GM23338 (cell line): ENCODE results near the gene ECE1. TPM values are rescaled to one million over a fixed set of nuclear protein-coding genes. Genes with fewer than 3 reads are reported as not detected.

ENCODE experiments used
- ATAC-seq: fragments of 200-7000 bp; cut with Tn5 transposase; 3 replicates; pipeline ENCODE4 v1.9.1; 2020
- DNase-seq: peaks from one replicate; pipeline ENCODE4 v3.0.0-alpha.2; 2015; ENCODE audit warnings: low spot score
- H2AFZ ChIP-seq: fragments of 200-600 bp; sonication (generic); 2 replicates; pipeline ENCODE4 v1.8.0; 2016; ENCODE audit warnings: antibody characterized with exemption, mild to moderate bottlenecking, moderate library complexity
- H3F3A ChIP-seq: fragments of 200-600 bp; sonication (generic); replicated peaks from 2 replicates; pipeline ENCODE4 v1.8.0; 2017; ENCODE audit warnings: antibody characterized with exemption, mixed run types, low read depth
- H3K27ac ChIP-seq: fragments of 200-600 bp; sonication (generic); 2 replicates; pipeline ENCODE4 v1.6.1; 2016; ENCODE audit warnings: low read depth
- H3K27me3 ChIP-seq: fragments of 200-600 bp; sonication (generic); 2 replicates; pipeline ENCODE4 v1.8.0; 2016; ENCODE audit warnings: mild to moderate bottlenecking, mixed run types, moderate library complexity; ENCODE audit not compliant: insufficient read depth
- H3K36me3 ChIP-seq: fragments of 200-600 bp; sonication (generic); 2 replicates; pipeline ENCODE4 v1.8.0; 2016; ENCODE audit warnings: mild to moderate bottlenecking; ENCODE audit not compliant: insufficient read depth
- H3K4me1 ChIP-seq: fragments of 200-600 bp; sonication (generic); 2 replicates; pipeline ENCODE4 v1.8.0; 2016; ENCODE audit warnings: mild to moderate bottlenecking, moderate library complexity; ENCODE audit not compliant: insufficient read depth
- H3K4me2 ChIP-seq: fragments of 200-600 bp; sonication (generic); 2 replicates; pipeline ENCODE4 v1.7.1; 2017; ENCODE audit warnings: mixed run types
- H3K4me3 ChIP-seq: fragments of 200-600 bp; sonication (generic); 2 replicates; pipeline ENCODE4 v1.6.1; 2016; ENCODE audit warnings: mixed run types
- H3K79me2 ChIP-seq: fragments of 200-600 bp; sonication (generic); replicated peaks from 2 replicates; pipeline ENCODE4 v1.8.0; 2017; ENCODE audit warnings: mild to moderate bottlenecking; ENCODE audit not compliant: insufficient read depth
- H3K9me2 ChIP-seq: fragments of 200-600 bp; sonication (generic); 2 replicates; pipeline ENCODE4 v1.8.0; 2017; ENCODE audit not compliant: insufficient read depth
- H4K20me1 ChIP-seq: fragments of 200-600 bp; sonication (generic); replicated peaks from 2 replicates; pipeline ENCODE4 v1.8.0; 2017; ENCODE audit warnings: mild to moderate bottlenecking; ENCODE audit not compliant: insufficient read depth
- H3K27ac Mint-ChIP-seq: 2 replicates; pipeline ENCODE4 v1.8.0; 2020; ENCODE audit warnings: inconsistent platforms, mild to moderate bottlenecking, moderate library complexity, mixed read lengths
- H3K27me3 Mint-ChIP-seq: 3 replicates; pipeline ENCODE4 v1.8.0; 2022; ENCODE audit warnings: low read depth, mild to moderate bottlenecking, moderate library complexity, mixed read lengths, inconsistent platforms; ENCODE audit not compliant: insufficient read depth, poor library complexity
- H3K36me3 Mint-ChIP-seq: 3 replicates; pipeline ENCODE4 v1.8.0; 2021; ENCODE audit warnings: low read depth, mild to moderate bottlenecking, inconsistent platforms, moderate library complexity, mixed read lengths
- H3K4me1 Mint-ChIP-seq: 3 replicates; pipeline ENCODE4 v1.8.0; 2020; ENCODE audit warnings: mild to moderate bottlenecking, inconsistent platforms, mixed read lengths
- H3K4me3 Mint-ChIP-seq: 3 replicates; pipeline ENCODE4 v1.8.0; 2021; ENCODE audit warnings: moderate library complexity, mild to moderate bottlenecking, inconsistent platforms, mixed read lengths
- H3K9me3 Mint-ChIP-seq: 3 replicates; pipeline ENCODE4 v1.8.0; 2020; ENCODE audit warnings: moderate library complexity, mild to moderate bottlenecking, inconsistent platforms, mixed read lengths
- CREB1 ChIP-seq: fragments of 250-450 bp; sonication (Bioruptor Pico); IDR thresholded peaks from 2 replicates; pipeline ENCODE4 v1.5.0; 2020; ENCODE audit warnings: low read depth, mild to moderate bottlenecking, moderate library complexity
- EZH2 ChIP-seq: fragments of 200-600 bp; sonication (generic); IDR thresholded peaks from one replicate; pipeline ENCODE4 v1.8.0; 2017; ENCODE audit warnings: antibody characterized with exemption, mild to moderate bottlenecking, low read depth; ENCODE audit not compliant: unreplicated experiment
- EZH2phosphoT487 ChIP-seq: fragments of 200-600 bp; sonication (generic); IDR thresholded peaks from one replicate; pipeline ENCODE4 v1.8.1; 2018; ENCODE audit warnings: antibody characterized with exemption; ENCODE audit not compliant: unreplicated experiment
- JUNB ChIP-seq: IDR thresholded peaks from one replicate; pipeline ENCODE4 v1.6.1; 2016; ENCODE audit warnings: antibody characterized with exemption; ENCODE audit not compliant: unreplicated experiment
- NANOG ChIP-seq: IDR thresholded peaks from 2 replicates; pipeline ENCODE4 v1.6.1; 2016; ENCODE audit warnings: antibody characterized with exemption, borderline replicate concordance
- POLR2AphosphoS5 ChIP-seq: IDR thresholded peaks from 2 replicates; pipeline ENCODE4 v1.6.1; 2016; ENCODE audit warnings: antibody characterized with exemption, low read depth
- STAT1 ChIP-seq: IDR thresholded peaks from one replicate; pipeline ENCODE4 v1.6.1; 2016; ENCODE audit warnings: antibody characterized with exemption; ENCODE audit not compliant: unreplicated experiment
- ZNF114 ChIP-seq: fragments of 250-450 bp; sonication (Bioruptor Pico); IDR thresholded peaks from 2 replicates; pipeline ENCODE4 v1.5.0; 2020; ENCODE audit warnings: mild to moderate bottlenecking, moderate library complexity
- ZNF331 ChIP-seq: fragments of 250-450 bp; sonication (Bioruptor Pico); IDR thresholded peaks from 2 replicates; pipeline ENCODE4 v1.5.0; 2020; ENCODE audit warnings: low read depth, mild to moderate bottlenecking, moderate library complexity
- ZNF462 ChIP-seq: fragments of 250-450 bp; sonication (Bioruptor Pico); IDR thresholded peaks from 2 replicates; pipeline ENCODE4 v1.5.0; 2020; ENCODE audit warnings: mild to moderate bottlenecking, moderate library complexity
- polyA plus RNA-seq: library from polyadenylated mRNA; unstranded; fragments of >200 nt; fragmentation: Nextera tagmentation; extraction: Ambion mirVana; gene quantifications from 2 replicates; pipeline ENCODE4 v1.2.1, GENCODE V29; 2016
- total RNA-seq: library from RNA; depleted of rRNA; stranded (reverse); fragments of >200 nt; shearing (Covaris generic); gene quantifications from 2 replicates; pipeline ENCODE4 v1.2.3, GENCODE V29; 2014
- TF ChIP-seq, protein P1 (sequence below), 2 experiments: fragments of 200-600 bp in 1 of 2; sonication (generic) in 1 of 2; conservative IDR thresholded peaks; 2 replicates each; pipeline versions ENCODE4 v1.5.1 to v1.6.1; 2016 to 2017; ENCODE audit warnings: antibody characterized with exemption in 2 of 2, low read depth in 2 of 2, mild to moderate bottlenecking in 2 of 2, moderate library complexity in 1 of 2
- TF ChIP-seq, protein P2 (sequence below): IDR thresholded peaks from 2 replicates; pipeline ENCODE4 v1.6.1; 2016; ENCODE audit warnings: antibody characterized with exemption

Gene ECE1
- total and polyA plus RNA-seq, 2 experiments from 2014 or later, result 11.0 to 45.0 TPM

DNA sequence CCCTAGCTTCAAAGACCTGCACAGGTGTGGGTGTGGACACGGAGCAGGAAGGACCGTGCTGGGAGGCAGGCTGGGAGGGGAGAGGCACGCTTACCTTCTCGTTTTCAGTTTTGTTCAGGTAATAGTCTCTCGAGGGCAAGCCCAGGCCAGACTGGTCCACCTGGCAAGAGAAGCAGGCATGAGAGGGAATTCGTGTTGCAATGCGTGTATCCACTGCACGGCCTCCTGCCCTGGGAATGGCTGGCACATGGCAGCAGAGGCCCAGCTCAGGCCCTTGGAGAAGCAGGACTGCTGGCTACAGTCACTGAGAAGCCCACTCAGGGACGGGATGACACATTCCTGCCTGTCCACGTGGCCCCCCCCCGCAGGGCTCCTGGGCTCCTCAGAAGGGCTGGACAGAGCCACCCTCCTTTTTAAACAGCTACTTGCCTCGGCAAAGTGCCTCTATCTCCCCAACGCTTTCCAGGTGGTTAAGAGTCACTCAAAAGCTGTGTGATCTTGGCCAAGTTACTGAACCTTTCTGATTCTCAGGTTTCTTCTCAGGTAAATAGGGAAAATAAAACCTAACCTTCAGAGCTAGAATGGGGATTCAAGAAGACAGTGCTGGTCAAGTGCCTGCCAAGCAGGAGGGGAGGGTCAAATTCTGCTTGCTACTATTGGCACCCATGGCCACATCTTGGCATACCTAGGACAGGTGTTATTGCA, 32.7 kb downstream of the ECE1 start:
- Mint-ChIP-seq H3K4me1 (peaks cover 16% of the 10 kb centered on the region), H3K27ac (no peak overlapping the region), H3K9me3 (no peaks in the 10 kb centered on the region), H3K4me3 (no peak overlapping the region), H3K36me3 (peaks cover 7% of the 10 kb centered on the region), H3K27me3 (peaks cover 7% of the 10 kb centered on the region)
- no peak for ATAC-seq
- no peak overlapping the region for H2AFZ ChIP-seq
- no peak for TF ChIP-seq POLR2AphosphoS5
- H3K27me3 ChIP-seq, result no peaks in the 10 kb centered on the region
- H3K9me2 ChIP-seq, result no peaks in the 10 kb centered on the region
- no peak overlapping the region for H3K4me3 ChIP-seq
- peaks cover 11% of the 10 kb centered on the region for H3K4me1 ChIP-seq
- no peaks in the 10 kb centered on the region for H3K79me2 ChIP-seq
- H3K4me2 ChIP-seq, result no peak overlapping the region
- no peak for DNase-seq
- no peak overlapping the region for H3K27ac ChIP-seq
- H3F3A ChIP-seq, result 0 out of 2 replicates have a peak, but pooled peaks cover 5% of the 10 kb centered on the region
- no peaks in the 10 kb centered on the region for H4K20me1 ChIP-seq
- no peaks in the 10 kb centered on the region for H3K36me3 ChIP-seq

GRCh38 chr1:21256776-21257175, 33.5 kb downstream of the ECE1 start:
- Histone ChIP-seq H3K4me2 (no peak overlapping the region), H2AFZ (no peak overlapping the region), H3K4me1 (peaks cover 4% of the 10 kb centered on the region; the same call in 1 of the 2 replicates), H3K27me3 (no peaks in the 10 kb centered on the region), H3K4me3 (no peak overlapping the region), H3F3A (0 out of 2 replicates have a peak, but pooled peaks cover 5% of the 10 kb centered on the region), H3K27ac (no peak overlapping the region), H3K9me2 (no peaks in the 10 kb centered on the region), H4K20me1 (no peaks in the 10 kb centered on the region), H3K79me2 (no peaks in the 10 kb centered on the region), H3K36me3 (no peaks in the 10 kb centered on the region)
- Mint-ChIP-seq H3K4me3 (no peak overlapping the region; the same call in 2 of the 3 replicates), H3K27me3 (peaks cover 5% of the 10 kb centered on the region), H3K27ac (no peak overlapping the region), H3K36me3 (peaks cover 8% of the 10 kb centered on the region), H3K4me1 (peaks cover 8% of the 10 kb centered on the region), H3K9me3 (no peaks in the 10 kb centered on the region)
- DNase-seq, result no peak
- no peak for ATAC-seq
- TF ChIP-seq POLR2AphosphoS5, result no peak
- no peak for TF ChIP-seq JUNB
- no peak for TF ChIP-seq NANOG
- TF ChIP-seq CREB1 (CRISPR knock-in tag), result no peak
- no peak for TF ChIP-seq EZH2phosphoT487
- TF ChIP-seq ZNF331 (CRISPR knock-in tag), result no peak
- TF ChIP-seq, protein P1, sequence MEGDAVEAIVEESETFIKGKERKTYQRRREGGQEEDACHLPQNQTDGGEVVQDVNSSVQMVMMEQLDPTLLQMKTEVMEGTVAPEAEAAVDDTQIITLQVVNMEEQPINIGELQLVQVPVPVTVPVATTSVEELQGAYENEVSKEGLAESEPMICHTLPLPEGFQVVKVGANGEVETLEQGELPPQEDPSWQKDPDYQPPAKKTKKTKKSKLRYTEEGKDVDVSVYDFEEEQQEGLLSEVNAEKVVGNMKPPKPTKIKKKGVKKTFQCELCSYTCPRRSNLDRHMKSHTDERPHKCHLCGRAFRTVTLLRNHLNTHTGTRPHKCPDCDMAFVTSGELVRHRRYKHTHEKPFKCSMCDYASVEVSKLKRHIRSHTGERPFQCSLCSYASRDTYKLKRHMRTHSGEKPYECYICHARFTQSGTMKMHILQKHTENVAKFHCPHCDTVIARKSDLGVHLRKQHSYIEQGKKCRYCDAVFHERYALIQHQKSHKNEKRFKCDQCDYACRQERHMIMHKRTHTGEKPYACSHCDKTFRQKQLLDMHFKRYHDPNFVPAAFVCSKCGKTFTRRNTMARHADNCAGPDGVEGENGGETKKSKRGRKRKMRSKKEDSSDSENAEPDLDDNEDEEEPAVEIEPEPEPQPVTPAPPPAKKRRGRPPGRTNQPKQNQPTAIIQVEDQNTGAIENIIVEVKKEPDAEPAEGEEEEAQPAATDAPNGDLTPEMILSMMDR (conservative IDR thresholded peaks at IDR 0.05; ENCODE audit: low read depth in 2 of 2), result no peak
- no peak for TF ChIP-seq ZNF114 (CRISPR knock-in tag)
- no peak for TF ChIP-seq ZNF462 (CRISPR knock-in tag)
- no peak for TF ChIP-seq STAT1
- no peak for TF ChIP-seq EZH2
- TF ChIP-seq, protein P2, sequence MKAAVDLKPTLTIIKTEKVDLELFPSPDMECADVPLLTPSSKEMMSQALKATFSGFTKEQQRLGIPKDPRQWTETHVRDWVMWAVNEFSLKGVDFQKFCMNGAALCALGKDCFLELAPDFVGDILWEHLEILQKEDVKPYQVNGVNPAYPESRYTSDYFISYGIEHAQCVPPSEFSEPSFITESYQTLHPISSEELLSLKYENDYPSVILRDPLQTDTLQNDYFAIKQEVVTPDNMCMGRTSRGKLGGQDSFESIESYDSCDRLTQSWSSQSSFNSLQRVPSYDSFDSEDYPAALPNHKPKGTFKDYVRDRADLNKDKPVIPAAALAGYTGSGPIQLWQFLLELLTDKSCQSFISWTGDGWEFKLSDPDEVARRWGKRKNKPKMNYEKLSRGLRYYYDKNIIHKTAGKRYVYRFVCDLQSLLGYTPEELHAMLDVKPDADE, result no peak
